ENCODE results near the gene KIR3DL1.
"Not testable (repeated sequence)": the region's sequence is repeated elsewhere in the genome, so short reads cannot be mapped to it uniquely, and the experiment has no call there.

DNA sequence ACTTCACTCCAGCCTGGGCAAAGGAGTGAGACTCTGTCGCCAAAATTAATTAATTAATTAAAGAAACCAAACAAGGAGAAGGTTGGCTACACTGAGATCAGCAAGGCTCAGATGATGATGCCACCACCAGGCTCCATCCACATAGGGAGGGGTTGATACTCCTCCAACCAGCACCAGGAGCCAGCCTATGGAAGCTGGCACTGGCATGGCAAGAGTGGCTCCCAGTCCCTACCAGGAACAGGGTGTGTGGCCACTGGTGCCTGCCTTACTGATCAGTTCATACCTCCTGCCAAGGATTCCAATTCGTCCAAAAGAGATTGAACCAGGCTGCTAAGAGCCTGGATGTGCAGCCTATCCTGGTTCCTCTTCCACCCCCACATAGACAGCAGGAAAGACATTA lies 43.6 kb upstream of the KIR3DL1 start:
- TF ChIP-seq, protein P1, sequence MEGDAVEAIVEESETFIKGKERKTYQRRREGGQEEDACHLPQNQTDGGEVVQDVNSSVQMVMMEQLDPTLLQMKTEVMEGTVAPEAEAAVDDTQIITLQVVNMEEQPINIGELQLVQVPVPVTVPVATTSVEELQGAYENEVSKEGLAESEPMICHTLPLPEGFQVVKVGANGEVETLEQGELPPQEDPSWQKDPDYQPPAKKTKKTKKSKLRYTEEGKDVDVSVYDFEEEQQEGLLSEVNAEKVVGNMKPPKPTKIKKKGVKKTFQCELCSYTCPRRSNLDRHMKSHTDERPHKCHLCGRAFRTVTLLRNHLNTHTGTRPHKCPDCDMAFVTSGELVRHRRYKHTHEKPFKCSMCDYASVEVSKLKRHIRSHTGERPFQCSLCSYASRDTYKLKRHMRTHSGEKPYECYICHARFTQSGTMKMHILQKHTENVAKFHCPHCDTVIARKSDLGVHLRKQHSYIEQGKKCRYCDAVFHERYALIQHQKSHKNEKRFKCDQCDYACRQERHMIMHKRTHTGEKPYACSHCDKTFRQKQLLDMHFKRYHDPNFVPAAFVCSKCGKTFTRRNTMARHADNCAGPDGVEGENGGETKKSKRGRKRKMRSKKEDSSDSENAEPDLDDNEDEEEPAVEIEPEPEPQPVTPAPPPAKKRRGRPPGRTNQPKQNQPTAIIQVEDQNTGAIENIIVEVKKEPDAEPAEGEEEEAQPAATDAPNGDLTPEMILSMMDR (conservative IDR thresholded peaks at IDR 0.05; ENCODE audit: low read length) = not testable (repeated sequence)
- TF ChIP-seq EZH2phosphoT487 (IDR thresholded peaks at IDR 0.05; ENCODE audit: borderline replicate concordance, low read depth, low read length) = not testable (repeated sequence)
